RPMI7951 (cell line): ENCODE measurements around the gene ST6GALNAC4. TPM values are rescaled to one million over a fixed set of nuclear protein-coding genes. Genes with fewer than 3 reads are reported as not detected.

Experiments used
- DNase-seq: peaks from one replicate; pipeline ENCODE4 v3.0.0-alpha.2; 2012; ENCODE audit warnings: low read depth
- total RNA-seq: library from RNA; depleted of rRNA; stranded (reverse); fragments of >200 nt; shearing (Covaris generic); gene quantifications from 2 replicates; pipeline ENCODE4 v1.2.3, GENCODE V29; 2014

ST6GALNAC4 gene
- total RNA-seq, 1 experiment from 2014 or later, result 10.5 TPM

GRCh38 chr9:127946728-127947127 lies 29.9 kb upstream of the ST6GALNAC4 start:
- DNase-seq, result no peak

GRCh38 chr9:127945942-127946341 lies 29.1 kb upstream of the ST6GALNAC4 start:
- no peak for DNase-seq

GRCh38 chr9:127945338-127945737 lies 28.5 kb upstream of the ST6GALNAC4 start:
- no peak for DNase-seq

GRCh38 chr9:127944586-127945218 lies 27.9 kb upstream of the ST6GALNAC4 start:
- no peak for DNase-seq

GRCh38 chr9:127943731-127944144 lies 26.9 kb upstream of the ST6GALNAC4 start:
- peak; percentile 62 for DNase-seq

GRCh38 chr9:127943011-127943662 lies 26.3 kb upstream of the ST6GALNAC4 start:
- no peak for DNase-seq

- DNase-seq, result peak; percentile 51
These were observed 25.6 kb upstream of the ST6GALNAC4 start for GRCh38 chr9:127942216-127943010.

GRCh38 chr9:127941961-127942215 lies 25.0 kb upstream of the ST6GALNAC4 start:
- DNase-seq, result no peak

- no peak for DNase-seq
These were observed 24.5 kb upstream of the ST6GALNAC4 start for GRCh38 chr9:127941062-127941960.

- DNase-seq, result no peak
These were observed 23.8 kb upstream of the ST6GALNAC4 start for GRCh38 chr9:127940593-127940992.

GRCh38 chr9:127938298-127938690 lies 21.5 kb upstream of the ST6GALNAC4 start:
- no peak for DNase-seq

- peak; percentile 82 for DNase-seq
These were observed 20.8 kb upstream of the ST6GALNAC4 start, which contains the start of gene DPM2 for GRCh38 chr9:127937388-127938297. DPM2 (minus strand) TSS chr9:127937854; CDS start chr9:127937820, 34 bp downstream.

GRCh38 chr9:127937056-127937387 lies 20.2 kb upstream of the ST6GALNAC4 start:
- DNase-seq, result no peak

- no peak for DNase-seq
These were observed 19.6 kb upstream of the ST6GALNAC4 start for GRCh38 chr9:127936347-127936852.

- DNase-seq, result no peak
These were observed 19.0 kb upstream of the ST6GALNAC4 start for GRCh38 chr9:127935765-127936221.

- no peak for DNase-seq
These were observed 18.1 kb upstream of the ST6GALNAC4 start for GRCh38 chr9:127934986-127935385.

- DNase-seq, result no peak
These were observed 17.4 kb upstream of the ST6GALNAC4 start for GRCh38 chr9:127934248-127934647.

GRCh38 chr9:127931092-127931881 lies 14.4 kb upstream of the ST6GALNAC4 start:
- DNase-seq, result peak; percentile 69

- peak; percentile 79 for DNase-seq
These were observed 13.6 kb upstream of the ST6GALNAC4 start, which contains the start of gene PIP5KL1 for GRCh38 chr9:127930231-127931091. PIP5KL1 (minus strand) TSS chr9:127930777; CDS start chr9:127930752, 25 bp downstream.
